ENCODE data around the gene PPARG. TPM values are rescaled to one million over a fixed set of nuclear protein-coding genes. Genes with fewer than 3 reads are reported as not detected.

The PPARG gene
- total and polyA plus RNA-seq, 2 of the 8 experiments (the other 6 are each of a cell fraction or from before 2014, with no cell fraction given): 0.06 TPM; not detected in 1

DNA sequence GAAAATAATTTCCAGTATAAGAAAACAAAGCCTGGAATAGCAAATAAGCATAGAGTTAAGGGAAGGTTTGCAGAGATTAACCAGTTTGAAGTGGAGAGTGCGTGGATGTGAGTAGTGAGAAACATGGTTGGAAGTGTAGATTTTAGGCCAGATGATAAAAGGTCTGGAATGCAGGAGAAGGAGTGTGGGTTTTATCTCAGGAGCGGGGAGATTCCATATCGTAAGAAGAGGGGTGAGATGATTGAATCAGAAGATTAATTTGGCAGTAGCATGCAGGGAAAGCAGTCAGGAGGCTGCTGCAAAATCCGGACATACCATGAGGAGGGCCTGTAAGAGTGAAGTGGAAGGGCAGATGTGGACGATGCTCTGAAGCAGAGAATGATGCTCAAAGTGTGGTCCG is 13.7 kb downstream of the PPARG start:
- CTCF ChIA-PET (ENCODE audit: partially characterized antibody): interaction anchor here (1.4 kb wide), 1 partner anchor 12 kb away, joined by 4 read pairs; no protein-coding TSS in a partner anchor
- Histone ChIP-seq H2BK12ac (ENCODE audit: low read depth, low read length) (no peak overlapping the region), H4K5ac (ENCODE audit: insufficient read length, low read depth, low read length) (no peak overlapping the region), H3K23ac (ENCODE audit: insufficient read length) (no peak overlapping the region), H4K91ac (replicated peaks; ENCODE audit: insufficient read length, low read length) (no peak overlapping the region), H3K36me3 (ENCODE audit: control insufficient read depth in 2 of 4, insufficient read depth in 4 of 4, low read length in 3 of 4) (no peaks in the 10 kb centered on the region), H4K8ac (ENCODE audit: extremely low read depth, insufficient read depth, low read length) (no peak overlapping the region), H3K27me3 (replicated peaks in 1 of 4; ENCODE audit: control insufficient read depth in 3 of 4, extremely low read depth in 1 of 4, insufficient read depth in 3 of 4, low read length in 3 of 4) (no peaks in the 10 kb centered on the region), H3K23me2 (ENCODE audit: low read depth, low read length) (no peaks in the 10 kb centered on the region), H3K18ac (ENCODE audit: extremely low read depth, low read length) (no peak overlapping the region), H3K4me2 (ENCODE audit: insufficient read depth in 1 of 2, low read depth in 2 of 2, low read length in 2 of 2) (no peak overlapping the region), H3K79me1 (ENCODE audit: low read depth, low read length) (no peaks in the 10 kb centered on the region), H2BK20ac (ENCODE audit: low read length) (no peak overlapping the region), H2AK5ac (ENCODE audit: low read depth, low read length) (no peak overlapping the region), H4K20me1 (replicated peaks in 1 of 2; ENCODE audit: control insufficient read depth in 1 of 2, insufficient read depth in 2 of 2, low read length in 2 of 2) (peaks cover 0 to 1% of the 10 kb centered on the region in 2 experiments), H3K4me3 (ENCODE audit: extremely low read depth in 1 of 4, insufficient read depth in 2 of 4, low read depth in 3 of 4, low read length in 4 of 4) (no peak overlapping the region), H2BK15ac (ENCODE audit: low read length) (no peak overlapping the region), H2BK120ac (replicated peaks; ENCODE audit: low read depth, low read length) (no peak overlapping the region), H2AFZ (ENCODE audit: low read length) (no peak overlapping the region), H3K4ac (replicated peaks; ENCODE audit: insufficient read length, low read depth, low read length) (no peak overlapping the region), H3K9me3 (ENCODE audit: insufficient read depth in 2 of 2, low read depth in 1 of 2, low read length in 1 of 2) (no peaks in the 10 kb centered on the region), H3K27ac (ENCODE audit: low read depth, low read length) (no peak overlapping the region), H3K14ac (ENCODE audit: insufficient read length) (no peak overlapping the region), H3K79me2 (ENCODE audit: control insufficient read depth in 1 of 2, insufficient read depth in 2 of 2, low read length in 2 of 2) (no peaks in the 10 kb centered on the region), H3K56ac (replicated peaks; ENCODE audit: insufficient read length, low read depth, low read length) (no peak overlapping the region), H3K4me1 (replicated peaks in 1 of 4; ENCODE audit: control insufficient read depth in 3 of 4, insufficient read depth in 4 of 4, low read length in 3 of 4) (no peaks in the 10 kb centered on the region), H3K9ac (replicated peaks in 1 of 4; ENCODE audit: extremely low read depth in 1 of 4, low read depth in 3 of 4, low read length in 3 of 4) (no peak overlapping the region), H2BK5ac (ENCODE audit: low read depth, low read length) (no peak overlapping the region)
- POLR2A ChIA-PET (ENCODE audit: partially characterized antibody): no interaction called here
- no peak for DNase-seq (ENCODE audit: low read depth in 1 of 2, low spot score in 2 of 2)
- no peak for FAIRE-seq
- WGBS, 2 experiments (ENCODE audit: extremely low coverage in 1 of 2, insufficient coverage in 1 of 2, insufficient read length in 1 of 2, insufficient replicate concordance in 2 of 2, low coverage in 1 of 2, low lambda C conversion rate in 2 of 2, missing lambda C conversion rate in 1 of 2): 84 to 100% methylated on average over 1 to 6 of the region's 6 CpGs
- TF ChIP-seq HDAC6 (IDR thresholded peaks at IDR 0.05; ENCODE audit: low read depth, low read length) (no peak), POU5F1 (IDR thresholded peaks at IDR 0.05; ENCODE audit: low read depth, low read length) (no peak), BRCA1 (IDR thresholded peaks at IDR 0.05; ENCODE audit: low read depth, low read length) (no peak), FOSL1 (IDR thresholded peaks at IDR 0.05; ENCODE audit: insufficient read depth, low read depth, low read length) (no peak), EGR1 (IDR thresholded peaks at IDR 0.05; ENCODE audit: borderline replicate concordance, low read depth, low read length) (no peak), CEBPB (IDR thresholded peaks at IDR 0.05; ENCODE audit: low read depth, low read length) (no peak), CBX5 (IDR thresholded peaks at IDR 0.05; ENCODE audit: low read depth, low read length) (no peak), SP2 (IDR thresholded peaks at IDR 0.05; ENCODE audit: low read length) (no peak), JUN (IDR thresholded peaks at IDR 0.05; ENCODE audit: low read depth, low read length) (no peak), TCF12 (IDR thresholded peaks at IDR 0.05; ENCODE audit: low read depth, low read length) (no peak), SUZ12 (IDR thresholded peaks at IDR 0.05; ENCODE audit: low read length) (no peak)
- TF ChIP-seq, protein P1, sequence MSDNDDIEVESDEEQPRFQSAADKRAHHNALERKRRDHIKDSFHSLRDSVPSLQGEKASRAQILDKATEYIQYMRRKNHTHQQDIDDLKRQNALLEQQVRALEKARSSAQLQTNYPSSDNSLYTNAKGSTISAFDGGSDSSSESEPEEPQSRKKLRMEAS (IDR thresholded peaks at IDR 0.05): no peak
- TF ChIP-seq, protein P2, sequence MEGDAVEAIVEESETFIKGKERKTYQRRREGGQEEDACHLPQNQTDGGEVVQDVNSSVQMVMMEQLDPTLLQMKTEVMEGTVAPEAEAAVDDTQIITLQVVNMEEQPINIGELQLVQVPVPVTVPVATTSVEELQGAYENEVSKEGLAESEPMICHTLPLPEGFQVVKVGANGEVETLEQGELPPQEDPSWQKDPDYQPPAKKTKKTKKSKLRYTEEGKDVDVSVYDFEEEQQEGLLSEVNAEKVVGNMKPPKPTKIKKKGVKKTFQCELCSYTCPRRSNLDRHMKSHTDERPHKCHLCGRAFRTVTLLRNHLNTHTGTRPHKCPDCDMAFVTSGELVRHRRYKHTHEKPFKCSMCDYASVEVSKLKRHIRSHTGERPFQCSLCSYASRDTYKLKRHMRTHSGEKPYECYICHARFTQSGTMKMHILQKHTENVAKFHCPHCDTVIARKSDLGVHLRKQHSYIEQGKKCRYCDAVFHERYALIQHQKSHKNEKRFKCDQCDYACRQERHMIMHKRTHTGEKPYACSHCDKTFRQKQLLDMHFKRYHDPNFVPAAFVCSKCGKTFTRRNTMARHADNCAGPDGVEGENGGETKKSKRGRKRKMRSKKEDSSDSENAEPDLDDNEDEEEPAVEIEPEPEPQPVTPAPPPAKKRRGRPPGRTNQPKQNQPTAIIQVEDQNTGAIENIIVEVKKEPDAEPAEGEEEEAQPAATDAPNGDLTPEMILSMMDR (IDR thresholded peaks at IDR 0.05; ENCODE audit: control extremely low read depth in 1 of 3, insufficient read depth in 1 of 3, low read depth in 1 of 3, low read length in 3 of 3): no peak
